Limb (tissue), 2 donors: Measurements from ENCODE around the gene KRTAP20-3.

ENCODE experiments used
- DNase-seq, 2 donors: peaks; one replicate each; pipeline ENCODE4 v3.0.0-alpha.2; 2016; ENCODE audit errors: extremely low spot score in 2 of 2

The KRTAP20-3 gene

DNA sequence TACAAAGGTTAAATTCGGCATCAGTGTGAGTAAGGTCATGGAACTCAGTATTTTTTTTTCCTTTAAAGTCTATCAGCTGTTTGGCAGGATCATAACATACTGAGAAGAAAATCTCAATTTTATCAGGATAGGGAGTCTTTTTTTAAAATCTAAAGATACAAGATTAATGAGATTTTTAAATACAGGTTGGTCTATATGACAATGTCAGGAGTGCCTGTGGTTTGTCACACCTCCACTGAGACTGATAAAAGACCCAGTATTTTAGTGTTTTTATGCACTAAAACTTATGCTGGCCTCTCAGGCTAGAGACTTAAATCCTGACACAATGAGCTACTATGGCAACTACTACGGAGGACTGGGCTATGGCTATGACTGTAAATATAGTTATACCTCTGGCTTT is at the start of gene KRTAP20-3:
Gene KRTAP20-3 (plus strand): TSS at position 301 of the 400 bp plus-strand sequence.
- no peak for DNase-seq

DNA sequence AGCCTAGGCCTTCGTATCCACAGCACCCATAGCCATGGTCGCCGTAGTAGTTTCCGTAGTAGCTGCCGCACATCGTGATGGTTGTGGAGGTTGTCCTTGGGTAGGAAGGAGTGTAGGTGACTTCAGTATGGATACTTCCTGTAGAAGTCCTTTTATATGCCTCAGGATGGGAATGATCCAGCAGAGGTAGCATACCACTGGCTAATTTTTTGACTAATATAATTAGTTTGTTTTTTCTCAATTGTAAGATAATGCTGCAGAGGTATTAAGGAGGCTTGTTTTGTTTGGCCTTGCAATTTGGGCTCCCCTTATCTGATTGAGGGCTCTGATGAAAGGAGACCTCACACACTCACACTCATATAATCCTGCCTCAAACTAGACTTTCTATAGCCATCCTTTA is 43.9 kb upstream of the KRTAP20-3 start, which contains the start of gene KRTAP6-2:
Gene KRTAP6-2 (minus strand): TSS at position 101 of the 400 bp plus-strand sequence. CDS start 28 bp downstream, at position 73.
- no peak for DNase-seq

DNA sequence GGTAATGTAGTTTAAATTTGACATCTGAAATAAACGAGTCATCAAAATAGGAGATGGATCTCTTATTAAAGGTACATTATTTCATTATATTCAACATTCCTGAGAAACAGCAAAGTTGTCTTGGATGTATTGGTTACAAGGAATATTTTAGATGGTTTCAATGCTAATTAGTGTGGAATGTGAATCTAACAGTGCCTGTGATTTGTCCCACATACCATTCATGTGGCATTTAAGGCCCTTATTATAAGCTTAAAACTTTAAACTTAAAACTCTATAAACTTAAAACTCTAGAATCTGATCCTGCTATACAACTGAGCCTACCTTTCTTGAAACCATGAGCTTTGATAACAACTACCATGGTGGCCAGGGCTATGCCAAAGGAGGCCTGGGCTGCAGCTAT is 41.9 kb upstream of the KRTAP20-3 start, which contains the start of gene KRTAP22-1:
Gene KRTAP22-1 (plus strand): TSS at position 301 of the 400 bp plus-strand sequence.
- DNase-seq: no peak

DNA sequence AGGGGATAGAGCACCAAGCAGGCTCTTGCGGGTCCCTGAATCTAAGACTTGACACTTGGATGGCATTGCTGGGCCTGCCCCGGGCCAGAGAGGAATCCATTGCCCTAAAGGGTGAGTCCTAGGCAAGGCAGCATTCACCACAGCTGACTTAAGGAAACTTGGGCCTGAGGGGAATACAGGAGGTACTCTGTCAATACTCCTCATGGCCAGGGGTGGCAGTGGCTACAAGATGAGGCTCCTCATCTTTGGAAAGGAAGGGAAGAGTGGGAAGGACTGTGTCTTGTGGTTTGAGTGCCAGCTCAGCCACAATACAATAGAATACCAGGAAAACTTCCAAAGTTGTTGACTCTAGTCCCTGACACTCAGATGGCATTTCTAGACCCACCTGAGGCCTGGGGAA is 36.7 kb upstream of the KRTAP20-3 start:
- DNase-seq: no peak

DNA sequence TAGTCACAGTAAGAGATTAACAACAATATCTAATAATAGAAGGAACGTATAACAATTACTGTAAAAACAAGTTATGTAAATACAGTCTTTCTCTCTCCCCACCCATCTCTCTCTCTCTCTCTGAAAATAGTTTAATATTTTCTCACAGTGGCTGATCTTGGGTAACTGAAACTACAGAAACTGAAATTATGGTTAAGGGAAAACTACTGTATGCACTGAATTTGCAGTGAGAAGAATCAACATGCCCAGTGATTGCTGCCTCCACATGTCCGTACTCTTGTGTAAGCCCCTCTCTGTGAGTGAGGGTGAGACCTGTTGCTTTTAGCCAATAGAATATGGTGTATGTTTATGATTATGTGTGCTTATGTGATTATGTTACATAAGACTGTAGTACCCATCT is 30.5 kb upstream of the KRTAP20-3 start:
- DNase-seq: no peak

DNA sequence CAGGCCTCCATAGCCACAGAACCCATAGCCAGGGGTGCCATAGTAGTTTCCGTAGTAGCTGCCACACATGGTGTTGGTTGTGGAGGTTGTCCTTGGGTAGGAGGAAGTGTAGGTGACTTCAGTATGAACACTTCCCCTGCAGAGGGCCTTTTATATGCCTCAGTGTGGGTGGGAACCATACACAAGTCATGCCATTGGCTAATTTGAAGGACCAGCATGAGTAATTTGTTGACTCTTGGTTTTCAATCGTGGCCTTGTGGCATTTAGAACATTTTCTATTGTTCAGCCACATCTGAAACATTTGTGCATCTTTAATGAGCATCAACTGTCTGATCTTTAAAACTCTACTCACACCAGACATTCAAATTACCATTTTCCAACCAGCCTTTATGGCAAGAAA is 28.8 kb upstream of the KRTAP20-3 start, which contains the start of gene KRTAP6-1:
Gene KRTAP6-1 (minus strand): TSS at position 95 of the 400 bp plus-strand sequence. CDS start 26 bp downstream, at position 69.
- DNase-seq: no peak

DNA sequence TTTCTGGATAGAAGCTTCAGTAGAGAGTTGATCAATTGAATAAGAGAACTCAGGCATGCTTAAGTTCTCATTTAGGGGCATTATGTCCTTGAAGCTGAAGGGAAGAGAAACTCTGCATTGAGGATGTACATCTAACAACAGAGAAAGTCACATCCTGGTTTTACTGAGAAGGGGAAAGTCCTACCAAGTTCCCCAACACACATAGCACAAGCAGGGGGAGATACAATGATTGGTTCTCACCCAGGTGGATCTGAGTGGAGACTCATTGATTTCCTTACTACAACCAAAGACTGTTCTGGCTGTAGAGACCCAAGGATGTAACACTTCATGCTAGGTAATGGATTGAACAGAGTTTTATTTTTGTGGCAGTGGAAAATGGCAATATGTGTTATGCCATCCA is 27.5 kb upstream of the KRTAP20-3 start:
- no peak for DNase-seq

DNA sequence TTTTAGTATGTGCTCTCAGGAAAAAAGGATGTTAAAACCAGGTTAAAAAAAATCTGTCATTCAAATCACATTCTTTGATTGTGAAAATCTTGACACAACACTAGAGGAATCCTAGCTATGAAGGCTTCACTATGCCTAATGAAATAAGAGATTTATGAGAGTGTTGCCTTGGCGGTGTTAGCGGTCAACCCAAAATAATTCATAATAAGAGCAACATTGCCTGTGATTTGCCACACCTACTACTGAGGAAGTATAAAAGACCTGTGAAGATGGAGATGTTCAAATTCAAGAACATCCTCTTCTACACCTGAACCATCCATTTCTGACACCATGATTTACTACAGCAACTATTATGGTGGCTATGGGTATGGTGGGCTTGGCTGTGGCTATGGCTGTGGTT is 26.5 kb upstream of the KRTAP20-3 start, which contains the start of gene KRTAP20-1:
Gene KRTAP20-1 (plus strand): TSS at position 301 of the 400 bp plus-strand sequence. CDS start 30 bp downstream, at position 331.
- DNase-seq: no peak

DNA sequence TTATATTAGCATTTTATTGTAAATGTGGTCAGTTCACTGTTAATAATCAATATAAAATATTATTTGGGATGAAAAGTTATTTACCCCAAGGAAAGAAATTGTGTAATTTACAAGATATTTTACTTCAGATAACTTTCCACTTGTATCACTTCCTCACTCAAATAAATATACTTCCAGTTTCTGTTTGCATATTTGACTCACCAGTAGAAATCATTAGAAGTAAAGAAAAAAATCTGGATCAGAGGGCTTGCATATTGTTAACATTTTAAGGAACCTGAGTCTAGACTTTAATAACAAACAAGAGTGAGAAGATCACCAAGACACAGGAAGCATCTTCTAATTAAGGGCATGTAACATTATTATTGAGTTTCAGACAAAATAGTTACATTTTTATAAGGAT is 22.6 kb upstream of the KRTAP20-3 start:
- no peak for DNase-seq

DNA sequence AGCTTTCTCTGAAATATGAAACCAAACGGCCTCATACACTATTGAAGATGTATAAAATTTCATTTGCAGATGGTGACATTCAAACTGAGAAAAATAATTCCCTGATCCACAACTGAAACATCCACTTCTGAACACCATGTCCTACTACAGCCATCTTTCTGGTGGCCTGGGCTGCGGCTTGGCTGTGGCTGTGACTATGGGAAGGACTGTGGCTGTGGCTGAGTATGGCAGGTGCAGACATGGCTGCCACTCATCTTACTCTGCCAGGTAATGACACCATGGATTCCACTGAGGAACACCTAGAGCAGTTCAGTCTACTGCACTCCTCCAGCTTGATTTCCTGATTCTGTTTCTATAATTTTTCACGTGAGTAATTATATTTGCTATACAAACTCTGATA is 22.1 kb upstream of the KRTAP20-3 start, which contains the start of gene KRTAP20-4:
Gene KRTAP20-4 (plus strand): TSS at position 106 of the 400 bp plus-strand sequence.
- DNase-seq: no peak

DNA sequence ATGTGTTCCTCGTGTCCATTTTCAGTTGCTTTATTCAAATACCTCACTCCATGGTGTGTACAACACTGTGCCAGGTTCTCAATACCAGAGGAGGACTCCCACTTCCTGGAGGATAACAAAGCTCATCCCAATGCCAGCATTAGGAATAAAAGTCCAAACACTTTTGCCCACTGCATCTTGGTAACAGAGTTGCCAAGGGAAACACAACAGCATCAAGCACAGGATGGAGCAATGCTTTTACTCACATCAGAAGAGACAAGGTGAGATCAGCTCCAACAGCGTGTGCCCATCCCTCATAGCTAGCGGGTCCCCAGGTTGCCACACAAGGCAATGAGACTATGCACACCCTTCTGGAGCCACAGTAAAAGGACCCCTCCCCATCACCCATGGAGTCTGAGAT is 19.3 kb upstream of the KRTAP20-3 start:
- DNase-seq: no peak

DNA sequence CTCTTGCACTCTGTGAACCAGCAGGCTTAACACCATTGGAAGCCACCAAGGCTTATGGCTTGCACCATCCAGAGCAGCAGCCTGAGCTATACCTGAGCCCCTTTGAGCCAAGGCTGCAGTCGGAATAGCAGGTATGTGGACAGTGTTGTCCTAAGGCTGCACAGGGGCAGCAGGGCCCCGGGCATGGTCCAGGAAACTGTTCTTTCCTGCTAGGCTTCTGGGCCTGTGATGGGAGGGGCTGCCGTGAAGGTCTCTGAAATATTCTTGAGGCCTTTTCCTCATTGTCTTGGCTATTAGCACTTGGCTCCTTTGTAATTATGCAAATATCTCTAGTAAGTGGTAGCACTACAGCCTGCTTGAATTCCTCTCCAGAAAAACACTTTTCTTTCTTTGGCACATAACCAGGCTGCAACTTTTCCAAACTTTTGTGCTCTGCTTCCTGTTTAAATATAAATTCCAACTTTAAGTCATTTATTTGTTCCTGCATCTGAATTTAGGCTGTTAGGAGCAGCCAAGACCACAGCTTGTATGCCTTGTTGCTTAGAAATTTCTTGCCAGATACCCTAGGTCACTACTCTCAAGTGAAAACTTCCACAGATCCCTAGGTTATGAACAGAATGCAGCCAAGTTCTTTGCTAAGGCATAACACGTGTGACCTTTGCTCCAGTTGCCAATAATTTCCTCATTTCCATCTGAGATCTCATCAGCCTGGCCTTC is 17.1 kb upstream of the KRTAP20-3 start:
- no peak for DNase-seq

DNA sequence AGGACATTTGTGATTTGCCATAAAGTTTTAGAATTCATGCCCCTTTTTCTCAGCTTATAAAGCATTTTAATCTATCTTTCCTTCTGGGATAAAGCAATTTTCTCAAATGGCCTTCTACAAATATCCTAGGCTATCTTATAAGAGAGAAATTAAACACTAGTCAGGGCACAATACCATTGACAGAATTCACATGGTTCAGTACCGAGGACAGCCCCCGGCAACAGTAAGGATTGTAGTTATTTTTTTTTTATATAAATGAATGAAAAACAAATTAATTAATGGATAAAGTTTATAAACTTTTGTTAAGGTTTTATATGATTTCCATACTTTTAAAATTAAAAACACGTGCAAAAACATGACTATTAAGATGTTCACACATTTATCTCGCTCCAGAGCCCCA is 14.6 kb upstream of the KRTAP20-3 start:
- DNase-seq: no peak

DNA sequence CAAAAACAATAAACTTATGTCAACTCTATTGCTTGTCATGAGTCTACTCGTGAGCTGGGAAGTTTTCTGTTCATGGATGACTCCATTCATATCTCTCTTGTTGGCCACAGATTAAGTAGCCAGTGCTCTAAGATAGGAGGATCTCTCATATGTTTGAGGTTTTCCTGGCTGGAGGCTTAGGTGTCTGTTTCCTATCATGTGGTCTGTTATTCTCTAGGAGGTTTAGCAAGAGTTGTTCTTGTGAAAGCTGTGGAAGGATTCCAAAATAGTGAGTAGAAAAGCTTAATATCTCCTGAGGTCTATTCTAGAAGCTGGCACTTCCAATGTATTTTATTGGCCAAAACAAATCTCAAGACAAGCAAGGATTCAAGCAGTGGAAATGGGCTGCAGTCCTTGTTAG is 13.5 kb upstream of the KRTAP20-3 start:
- DNase-seq: no peak

DNA sequence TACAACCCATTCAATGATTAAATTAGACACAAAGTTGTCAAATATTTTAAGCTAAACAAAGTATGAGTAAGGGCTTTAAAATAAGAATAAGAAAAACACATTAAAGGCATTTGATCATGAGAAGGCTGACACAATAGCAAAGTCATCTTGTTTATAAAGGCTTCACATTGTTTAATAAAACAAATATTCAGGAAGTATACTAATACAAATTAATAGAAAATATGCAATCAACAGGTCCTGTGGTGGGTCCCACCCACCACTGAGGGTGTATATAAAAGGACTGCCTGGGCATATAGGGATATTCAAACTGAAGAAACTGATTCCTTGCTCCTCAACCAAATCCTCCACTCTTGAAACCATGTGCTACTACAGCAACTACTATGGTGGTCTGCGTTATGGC is 7.8 kb upstream of the KRTAP20-3 start, which contains the start of gene KRTAP20-2:
Gene KRTAP20-2 (plus strand): TSS at position 301 of the 400 bp plus-strand sequence. CDS start 58 bp downstream, at position 359.
- no peak for DNase-seq

DNA sequence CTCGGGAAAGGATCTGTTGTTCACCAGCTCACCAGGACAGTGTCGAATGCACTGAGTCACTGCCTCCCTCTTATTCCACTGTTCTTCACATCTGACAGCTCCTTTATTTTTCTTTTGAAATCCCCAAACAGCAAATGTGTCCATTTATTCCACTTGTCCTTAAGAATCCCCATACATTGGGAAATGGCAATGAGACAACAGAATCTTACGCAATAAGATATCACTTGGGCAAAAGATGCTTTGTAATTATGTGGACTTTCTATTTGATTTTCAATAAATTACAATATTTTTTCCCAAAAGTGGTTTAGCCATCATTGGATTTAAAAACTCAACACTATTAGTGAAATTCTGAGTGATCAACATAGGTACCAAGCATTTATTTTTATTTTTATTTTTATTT is 4.0 kb upstream of the KRTAP20-3 start:
- no peak for DNase-seq

DNA sequence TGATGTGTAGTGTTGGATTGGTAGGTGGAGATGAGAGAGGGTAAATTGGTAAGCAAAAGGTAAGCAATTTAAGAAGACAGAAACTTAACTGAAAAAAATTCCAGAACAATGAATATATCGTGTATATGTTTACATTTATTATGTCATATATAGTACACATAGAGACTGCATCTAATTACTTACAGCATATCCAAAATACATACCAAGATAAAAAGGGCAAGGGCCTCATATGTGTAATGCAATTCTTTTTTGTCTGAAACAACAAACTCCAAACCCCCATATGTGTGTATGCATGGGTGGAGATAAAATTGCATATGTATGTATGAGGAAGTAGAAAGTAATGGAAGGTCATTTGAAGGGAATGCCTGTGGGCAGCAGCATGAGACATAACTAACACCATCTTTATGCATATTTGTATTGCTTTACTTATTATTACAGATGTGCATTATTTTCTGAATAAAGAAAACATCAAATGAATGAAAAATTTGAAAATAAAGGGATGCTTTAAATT is 4.3 kb downstream of the KRTAP20-3 start:
- no peak for DNase-seq

DNA sequence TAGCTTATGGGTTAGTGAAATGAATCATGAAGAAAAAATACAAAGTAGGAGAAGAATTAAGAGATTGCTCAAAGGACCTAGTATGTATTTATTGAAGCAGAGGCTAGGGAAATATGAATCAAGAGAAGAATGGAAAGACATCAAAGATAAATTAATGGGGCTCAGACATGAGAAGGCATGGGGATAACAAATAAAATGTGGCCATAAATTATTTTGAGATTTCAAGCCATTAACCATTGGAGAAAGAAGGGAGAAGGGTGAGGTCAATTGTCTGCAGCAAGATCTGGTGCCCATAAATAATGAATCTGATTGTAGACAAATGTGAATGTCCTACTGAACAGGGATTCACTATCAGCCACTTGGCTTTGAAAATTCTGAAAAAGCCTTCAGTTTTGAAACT is 10.2 kb downstream of the KRTAP20-3 start:
- DNase-seq: no peak

DNA sequence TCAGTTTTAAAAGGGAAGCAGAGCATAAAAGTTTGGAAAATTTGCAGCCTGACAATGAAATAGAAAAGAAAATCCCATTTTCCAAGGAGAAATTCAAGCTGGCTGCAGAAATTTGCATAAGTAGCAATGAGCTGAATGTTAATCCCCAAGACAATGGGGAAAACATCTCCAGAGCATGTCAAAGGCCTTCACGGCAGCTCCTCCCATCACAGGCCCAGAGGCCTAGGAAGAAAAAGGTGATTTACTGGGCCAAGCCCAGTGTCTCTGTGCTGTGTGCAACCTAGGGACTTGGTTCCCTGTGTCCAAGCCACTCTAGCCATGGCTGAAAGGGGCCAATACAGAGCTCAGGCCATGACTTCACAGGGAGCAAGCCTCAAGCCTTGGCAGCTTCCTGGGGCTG is 26.1 kb downstream of the KRTAP20-3 start:
- no peak for DNase-seq

DNA sequence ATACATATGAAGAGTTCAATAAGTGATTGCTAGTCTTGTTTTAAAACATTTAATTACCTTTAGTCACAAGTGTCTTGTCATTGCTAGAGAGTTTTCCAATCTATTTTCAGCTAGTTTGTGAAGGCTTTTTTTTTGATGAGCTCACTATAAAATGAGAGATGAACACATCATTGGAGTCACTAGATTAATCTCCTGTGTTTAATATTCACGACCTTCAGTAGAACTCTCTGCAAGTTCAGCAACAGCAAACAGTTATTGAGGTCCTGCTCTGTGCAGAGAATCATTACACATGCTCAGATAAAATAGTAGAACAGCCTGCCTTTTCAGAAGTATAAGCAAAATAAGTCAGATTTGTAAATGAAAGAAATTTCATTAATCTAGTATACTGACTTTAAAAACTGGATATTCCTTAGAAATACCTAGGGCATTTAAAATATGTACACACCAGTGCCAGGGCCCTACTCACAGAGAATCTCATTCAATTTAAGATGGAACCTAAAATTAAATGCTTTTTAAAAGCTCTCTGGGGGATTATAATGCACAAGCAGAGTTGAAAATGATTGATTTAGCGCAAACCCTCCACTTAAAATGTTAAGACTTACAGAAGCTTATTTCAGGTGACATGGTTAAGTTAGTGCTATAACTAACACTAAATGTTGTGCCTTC is 30.5 kb downstream of the KRTAP20-3 start:
- DNase-seq: no peak

DNA sequence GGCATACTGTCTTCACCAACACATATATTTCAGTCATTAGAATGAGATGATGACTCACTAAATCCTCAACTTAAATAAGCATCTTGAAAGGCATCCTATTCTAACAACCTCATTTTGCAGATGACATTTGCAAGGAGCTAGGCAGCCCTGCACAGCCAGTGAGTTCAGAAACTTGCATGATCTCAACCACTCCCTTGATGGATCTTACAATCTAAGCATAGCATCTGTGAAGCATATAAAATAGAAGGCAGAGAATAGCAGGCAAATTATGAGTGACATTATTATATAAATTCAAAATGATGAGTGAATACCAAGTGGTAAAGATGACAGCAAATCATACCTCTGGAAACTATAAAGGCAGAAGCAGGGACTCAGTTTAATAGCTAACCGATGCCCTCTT is 31.6 kb downstream of the KRTAP20-3 start:
- no peak for DNase-seq

DNA sequence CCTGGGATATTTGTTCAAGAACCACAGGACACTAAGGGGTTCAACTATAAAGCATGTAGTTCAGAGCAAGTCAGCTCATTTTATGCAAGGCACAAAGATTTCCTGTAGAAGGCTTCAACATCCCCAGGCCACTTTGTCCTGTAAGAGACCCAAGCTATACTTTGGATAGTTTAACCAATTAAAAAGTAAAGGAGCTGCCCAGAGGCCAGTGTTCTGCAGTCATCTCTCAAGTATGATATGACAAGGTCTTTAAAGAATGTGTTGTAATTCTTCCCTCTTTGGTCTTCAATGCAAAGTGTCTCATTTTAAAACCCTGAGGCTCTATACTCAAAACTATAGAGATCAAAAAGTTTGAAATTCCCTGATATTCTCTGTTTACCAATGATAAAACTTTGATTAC is 34.1 kb downstream of the KRTAP20-3 start:
- DNase-seq: no peak
